NOMO-1 treated with DMSO at 0.1 percent for 48 hours (cell line): Measurements from ENCODE around the gene SLC8A1.

Experiments
- DNase-seq: peaks from one replicate; lab custom pipeline; 2025; ENCODE audit not compliant: unreplicated experiment; lab: John Stamatoyannopoulos, UW

Gene SLC8A1

GRCh38 chr2:40126006-40126405 lies 325.9 kb downstream of the SLC8A1 start:
- DNase-seq, result no peak

GRCh38 chr2:40123746-40124145 lies 328.1 kb downstream of the SLC8A1 start:
- DNase-seq, result no peak

GRCh38 chr2:40123326-40123725 lies 328.6 kb downstream of the SLC8A1 start:
- no peak for DNase-seq

- no peak for DNase-seq
These were observed 330.9 kb downstream of the SLC8A1 start for GRCh38 chr2:40120957-40121356.

GRCh38 chr2:40120026-40120425 lies 331.9 kb downstream of the SLC8A1 start:
- DNase-seq, result no peak

- no peak for DNase-seq
These were observed 333.3 kb downstream of the SLC8A1 start for GRCh38 chr2:40118622-40119021.

- no peak for DNase-seq
These were observed 336.0 kb downstream of the SLC8A1 start for GRCh38 chr2:40115894-40116293.

GRCh38 chr2:40115348-40115747 lies 336.5 kb downstream of the SLC8A1 start:
- DNase-seq, result no peak

GRCh38 chr2:40113997-40114396 lies 337.9 kb downstream of the SLC8A1 start:
- no peak for DNase-seq

- DNase-seq, result no peak
These were observed 338.5 kb downstream of the SLC8A1 start for GRCh38 chr2:40113272-40113968.

- DNase-seq, result no peak
These were observed 342.5 kb downstream of the SLC8A1 start for GRCh38 chr2:40109381-40109780.

- no peak for DNase-seq
These were observed 343.0 kb downstream of the SLC8A1 start for GRCh38 chr2:40108851-40109250.

GRCh38 chr2:40106061-40106460 lies 345.8 kb downstream of the SLC8A1 start:
- no peak for DNase-seq

- DNase-seq, result no peak
These were observed 346.3 kb downstream of the SLC8A1 start for GRCh38 chr2:40105593-40105992.

- DNase-seq, result no peak
These were observed 348.3 kb downstream of the SLC8A1 start for GRCh38 chr2:40103590-40103989.

- peak; percentile 73 for DNase-seq
These were observed 348.7 kb downstream of the SLC8A1 start for GRCh38 chr2:40103163-40103562.

GRCh38 chr2:40102447-40102846 lies 349.4 kb downstream of the SLC8A1 start:
- DNase-seq, result peak; percentile 37

GRCh38 chr2:40101131-40101575 lies 350.7 kb downstream of the SLC8A1 start:
- peak; percentile 41 for DNase-seq

GRCh38 chr2:40100676-40101075 lies 351.2 kb downstream of the SLC8A1 start:
- no peak for DNase-seq

GRCh38 chr2:40098786-40099470 lies 353.0 kb downstream of the SLC8A1 start:
- no peak for DNase-seq

GRCh38 chr2:40097691-40098385 lies 354.1 kb downstream of the SLC8A1 start:
- no peak for DNase-seq

GRCh38 chr2:40096360-40096759 lies 355.5 kb downstream of the SLC8A1 start:
- DNase-seq, result no peak
